GM21515 (cell line): ENCODE results near the gene CRHR2.
"Not testable (repeated sequence)": the region's sequence is repeated elsewhere in the genome, so short reads cannot be mapped to it uniquely, and the experiment has no call there.

Source experiments
- ATAC-seq: cut with Tn5 transposase; IDR thresholded peaks from one replicate; pipeline ENCODE4 v1.9.1; 2021; ENCODE audit not compliant: unreplicated experiment

CRHR2 gene

DNA sequence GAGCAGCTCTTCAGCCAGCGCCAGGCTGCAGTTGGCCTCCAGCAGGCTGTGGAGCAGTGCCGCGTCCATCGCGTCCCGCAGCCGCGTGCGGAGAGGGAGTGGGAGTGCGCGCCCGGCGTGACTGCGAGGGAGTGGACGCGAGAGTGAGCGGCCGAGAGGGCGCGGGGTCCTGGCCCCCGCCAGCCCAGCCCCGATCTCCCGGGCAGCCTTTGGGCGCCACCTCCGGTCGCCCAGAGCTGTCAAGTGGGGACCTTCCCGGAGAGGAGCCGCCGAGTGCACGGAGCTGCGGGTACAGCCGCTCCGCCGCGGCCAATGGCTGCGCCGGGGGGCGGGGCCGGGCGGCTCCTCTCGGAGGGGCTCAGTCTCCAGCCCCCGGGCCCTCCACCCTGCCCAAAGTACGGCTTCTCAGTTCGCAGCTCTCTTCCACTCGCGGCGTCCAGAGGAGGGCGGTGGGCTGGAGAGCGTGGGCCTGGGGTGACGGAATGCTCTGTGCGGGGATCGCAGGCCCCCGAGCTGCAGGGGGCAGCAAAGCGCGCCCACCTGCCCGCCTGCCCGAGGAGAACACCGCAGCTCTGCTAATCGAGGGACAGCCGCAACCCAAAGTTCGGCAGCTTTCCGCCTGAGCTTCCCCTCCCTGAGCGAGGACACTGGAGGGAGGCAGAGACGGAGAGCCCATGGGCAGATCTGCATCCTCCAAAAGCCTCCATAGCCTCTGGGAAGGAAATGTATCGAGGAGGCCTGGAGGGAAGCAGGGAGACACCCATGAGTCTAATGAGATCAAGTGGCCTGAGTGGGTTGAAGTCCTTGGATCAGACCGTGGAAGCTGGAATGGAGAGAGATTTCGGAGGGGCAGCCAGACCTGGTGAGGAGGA lies at the start of gene CRHR2:
TSS of gene CRHR2 (minus strand) at position 245 of the 872 bp plus-strand sequence. CDS start at position 69, 176 bp downstream.
- no peak for ATAC-seq

DNA sequence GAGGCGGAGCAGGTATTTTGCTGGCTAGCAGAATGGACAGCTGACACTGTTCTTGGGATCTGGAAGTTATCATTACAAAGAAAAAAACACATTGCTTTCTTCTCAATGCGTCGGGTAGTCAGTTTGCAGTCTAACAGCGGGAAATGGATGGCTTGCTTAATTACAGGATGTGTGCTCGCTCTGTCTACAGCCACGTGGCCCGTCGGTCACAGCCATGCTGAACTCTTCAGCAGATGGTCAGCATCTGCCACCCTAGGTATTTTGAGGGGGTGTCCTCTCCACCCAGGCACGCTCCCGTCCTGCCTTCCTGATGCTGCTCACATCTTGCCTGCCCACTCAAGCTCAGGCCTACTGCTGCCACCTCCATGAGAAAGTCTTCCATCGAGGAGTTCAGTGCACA lies 49.3 kb upstream of the CRHR2 start:
- ATAC-seq: no peak

DNA sequence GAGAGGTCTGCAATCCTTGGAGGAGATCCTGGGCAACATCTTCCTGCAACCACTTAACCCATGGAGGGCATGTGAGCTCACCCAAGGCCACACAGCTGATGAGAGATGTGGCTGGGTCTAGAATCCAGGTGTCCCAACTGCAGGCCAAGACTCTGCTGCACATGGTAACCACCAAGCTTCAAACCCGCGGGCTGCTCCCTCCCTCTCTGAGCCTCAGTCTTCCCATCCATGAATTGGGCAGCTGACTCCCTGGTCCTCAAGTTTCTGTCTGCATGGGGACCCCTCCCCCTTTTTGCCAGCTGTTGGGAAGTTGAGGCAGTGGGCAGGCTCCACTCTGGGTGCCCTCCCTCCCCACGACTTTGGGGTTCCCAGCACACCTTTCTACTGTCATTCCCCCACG lies 48.7 kb upstream of the CRHR2 start:
- ATAC-seq: no peak

DNA sequence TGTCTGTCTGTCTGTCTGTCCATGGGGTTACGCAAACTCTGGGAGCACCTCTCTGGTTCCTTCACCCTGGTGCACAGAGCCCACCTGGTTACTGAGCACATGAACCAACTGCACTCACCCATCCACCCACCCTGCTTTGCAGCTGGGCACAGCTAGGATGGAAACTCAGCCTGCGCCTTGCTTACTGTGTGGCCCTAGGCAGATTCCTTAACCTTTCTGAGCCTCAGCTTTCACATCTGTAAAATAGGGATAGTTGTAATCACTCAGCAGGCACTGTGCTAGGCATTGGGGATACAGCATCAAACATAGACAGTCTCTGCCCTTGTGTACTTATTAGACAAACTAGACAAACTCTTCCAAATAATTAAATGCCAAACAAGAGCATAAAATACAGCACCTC lies 47.8 kb upstream of the CRHR2 start:
- no peak for ATAC-seq

DNA sequence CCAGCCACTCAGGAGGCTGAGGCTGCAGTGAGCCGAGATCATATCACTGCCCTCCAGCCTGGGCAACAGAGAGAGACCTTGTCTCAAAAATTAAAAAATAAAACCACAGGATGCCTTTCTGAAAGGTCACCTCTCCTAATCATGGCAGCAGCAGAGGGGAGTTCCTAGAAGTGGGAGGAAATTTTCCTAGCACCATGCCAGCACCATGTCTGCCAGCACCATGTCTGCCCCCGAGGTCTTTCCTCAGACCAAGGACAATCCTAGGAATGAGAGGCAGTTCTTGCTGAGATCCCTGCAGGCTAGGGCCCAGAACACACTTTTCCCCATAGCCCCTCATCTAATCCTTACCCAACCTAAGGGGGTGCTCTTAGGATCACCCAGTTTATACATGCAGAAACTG lies 47.4 kb upstream of the CRHR2 start:
- no peak for ATAC-seq

DNA sequence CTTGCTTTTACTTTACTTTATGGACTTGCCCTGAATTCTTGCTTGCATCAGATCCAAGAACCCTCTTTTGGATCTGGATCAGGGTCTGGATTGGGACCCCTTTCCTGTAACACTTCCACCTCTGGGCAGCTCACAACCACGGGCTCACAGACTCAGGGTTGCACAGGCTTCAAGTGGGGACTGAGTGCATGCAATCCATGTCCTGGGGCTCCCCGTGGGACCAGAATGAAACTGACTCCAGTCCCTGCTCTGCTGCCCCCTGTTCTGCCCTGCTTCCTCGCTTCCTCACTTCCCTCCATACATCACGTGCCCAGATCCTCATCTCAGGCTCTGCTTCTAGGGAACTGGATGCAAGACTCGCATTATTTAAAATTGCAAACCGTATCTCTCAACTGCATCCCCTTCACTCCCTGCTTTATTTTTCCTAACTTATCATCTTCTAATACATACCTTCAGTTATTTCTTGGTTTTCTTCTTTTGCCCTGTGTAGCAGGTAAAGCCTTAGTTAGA lies 46.4 kb upstream of the CRHR2 start:
- ATAC-seq: no peak

DNA sequence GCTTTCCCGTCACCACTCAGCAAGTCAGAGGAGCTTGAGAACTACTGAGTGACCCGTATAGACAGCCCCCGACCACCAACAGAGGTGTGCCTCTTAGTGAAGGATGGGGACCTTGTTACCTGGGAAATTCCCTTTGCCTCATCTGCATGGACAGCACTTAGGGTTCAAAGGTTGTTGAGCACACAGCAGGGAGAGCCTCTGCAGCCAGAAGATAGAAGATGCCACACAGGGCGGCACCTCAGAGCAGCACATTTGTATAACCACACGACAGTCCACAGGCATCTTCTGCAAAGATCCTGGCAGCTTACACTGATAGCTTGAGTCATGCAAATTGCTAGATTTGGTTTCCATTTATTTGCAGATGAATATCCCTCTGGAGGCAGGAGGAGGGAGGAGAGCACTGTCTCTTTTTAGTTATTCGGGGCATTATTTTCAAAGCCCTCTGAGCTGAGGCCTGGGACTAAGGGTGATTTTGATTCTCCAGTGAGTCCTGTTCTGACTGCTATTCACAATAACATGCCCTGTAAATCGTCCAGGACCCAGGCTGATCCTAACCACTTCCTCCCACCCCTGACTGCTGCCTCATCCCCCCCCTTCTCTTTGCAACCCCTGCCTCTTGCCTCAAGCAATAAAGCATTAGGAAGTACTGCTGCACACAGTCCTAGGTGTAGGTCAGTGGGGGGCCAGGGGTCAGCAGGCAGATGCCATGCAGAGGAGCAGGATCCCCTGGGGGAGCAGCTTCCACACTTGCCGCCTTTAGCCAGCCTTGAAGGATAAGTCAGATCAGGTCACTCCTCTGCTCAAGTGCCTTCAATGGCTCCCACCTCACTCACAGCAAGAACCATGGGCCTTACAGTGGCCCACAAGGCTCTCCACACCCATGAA lies 45.0 kb upstream of the CRHR2 start:
- ATAC-seq: no peak

DNA sequence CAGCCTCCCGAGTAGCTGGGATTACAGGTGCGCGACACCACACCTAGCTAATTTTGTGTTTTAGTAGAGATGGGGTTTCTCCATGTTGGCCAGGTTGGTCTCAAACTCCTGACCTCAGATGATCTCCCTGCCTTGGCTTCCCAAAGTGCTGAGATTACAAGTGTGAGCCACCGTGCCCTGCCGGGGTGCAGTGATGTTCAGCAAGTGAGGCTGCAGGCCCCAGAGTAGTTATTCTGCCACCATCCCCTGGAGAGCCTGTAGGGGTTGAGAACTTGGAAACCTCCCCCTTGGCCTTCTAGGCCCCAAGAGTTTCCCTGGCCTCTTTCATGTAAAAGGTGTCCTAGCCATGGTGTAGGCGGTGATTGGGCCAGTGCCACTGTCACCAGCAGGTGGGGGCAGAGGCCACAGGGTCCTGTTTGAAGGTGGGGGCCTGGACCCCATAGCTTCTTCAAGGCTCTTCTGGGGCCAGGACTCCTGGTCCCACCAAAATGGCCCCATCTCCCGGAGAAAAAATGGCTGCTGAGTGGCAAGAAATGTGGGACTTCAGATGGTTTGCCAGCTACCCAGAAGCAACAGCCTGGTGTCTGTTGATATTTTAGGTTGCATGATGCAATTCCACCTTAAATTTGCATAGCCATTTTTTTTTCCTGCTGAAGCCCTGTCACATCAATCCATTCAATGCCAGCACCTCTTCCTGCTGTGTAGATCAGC lies 44.2 kb upstream of the CRHR2 start:
- ATAC-seq: no peak

DNA sequence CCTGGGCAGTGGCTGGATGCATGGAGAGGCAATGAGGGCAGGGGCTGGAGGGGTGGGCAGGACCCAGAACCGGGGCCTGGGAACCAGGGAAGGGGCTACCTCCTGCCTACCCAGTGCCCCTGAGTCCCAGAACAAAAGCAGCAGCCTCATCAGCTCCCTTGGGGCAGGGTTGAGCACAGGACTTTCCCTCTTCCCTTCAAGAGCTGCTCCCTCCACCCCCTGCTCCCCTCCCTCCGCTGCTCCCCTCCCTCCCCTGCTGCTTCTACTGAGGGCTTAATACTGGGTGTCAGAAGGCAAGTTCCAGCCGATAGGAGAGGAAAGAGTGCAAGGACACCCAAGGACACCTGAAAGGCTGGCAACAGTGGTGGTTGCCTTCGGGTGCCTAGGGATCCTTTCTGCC lies 41.5 kb upstream of the CRHR2 start:
- no peak for ATAC-seq

DNA sequence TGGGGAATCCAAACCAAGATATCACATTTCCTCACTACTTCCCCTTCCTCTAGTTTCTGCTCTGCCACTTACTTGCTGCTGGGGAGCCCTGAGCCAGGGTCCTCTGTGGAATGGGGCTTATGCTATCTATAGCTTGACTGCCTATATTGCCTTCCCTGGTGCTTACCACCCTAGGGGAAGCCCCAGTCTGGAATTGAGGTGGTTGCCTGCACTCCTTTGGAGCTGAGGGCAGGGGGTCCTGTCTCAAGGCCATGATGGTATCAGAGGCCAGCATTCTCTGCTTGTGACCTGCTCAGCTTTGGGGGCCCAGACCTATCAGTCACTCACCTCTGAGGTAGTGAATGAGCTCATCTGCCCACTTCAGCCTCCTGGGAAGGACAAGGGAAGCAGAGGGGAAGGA lies 40.4 kb upstream of the CRHR2 start:
- no peak for ATAC-seq

DNA sequence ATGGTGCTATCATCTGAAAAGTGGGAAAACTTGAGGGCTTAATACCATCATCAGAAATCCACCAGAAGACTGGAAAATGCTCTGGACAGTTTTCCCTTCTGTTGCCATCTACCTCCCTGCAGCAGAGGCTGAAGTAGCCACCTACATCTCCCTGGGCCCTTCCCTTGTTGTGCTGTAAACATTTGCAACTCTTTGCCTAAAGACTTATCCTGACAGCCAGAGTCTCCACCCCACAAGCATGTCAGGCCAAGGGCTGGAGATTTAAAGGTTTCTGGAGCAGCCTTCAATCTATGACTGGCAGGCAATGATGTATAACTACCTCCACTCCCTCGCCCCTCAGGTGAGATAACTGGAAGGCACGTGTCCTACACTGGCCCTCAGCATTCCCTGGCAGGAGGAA lies 39.9 kb upstream of the CRHR2 start:
- ATAC-seq: no peak

DNA sequence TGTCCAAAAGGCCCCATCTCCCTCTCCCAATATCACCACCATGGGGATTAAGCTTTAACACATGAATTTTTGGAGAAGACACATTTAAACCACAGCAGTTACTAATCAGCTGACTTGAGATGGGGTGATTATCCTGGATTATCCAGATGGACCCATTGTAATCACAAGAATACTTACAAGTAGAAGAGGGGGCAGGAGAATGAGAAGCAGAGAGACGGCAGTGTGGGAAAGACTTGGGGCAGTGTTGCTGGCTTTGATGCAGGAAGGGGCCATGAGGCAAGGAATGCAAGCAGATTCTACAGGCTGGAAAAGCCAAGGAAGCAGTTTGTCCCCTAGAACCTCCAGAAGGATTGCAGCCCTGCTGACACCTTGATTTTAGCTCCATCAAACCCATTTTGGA lies 39.0 kb upstream of the CRHR2 start:
- no peak for ATAC-seq

DNA sequence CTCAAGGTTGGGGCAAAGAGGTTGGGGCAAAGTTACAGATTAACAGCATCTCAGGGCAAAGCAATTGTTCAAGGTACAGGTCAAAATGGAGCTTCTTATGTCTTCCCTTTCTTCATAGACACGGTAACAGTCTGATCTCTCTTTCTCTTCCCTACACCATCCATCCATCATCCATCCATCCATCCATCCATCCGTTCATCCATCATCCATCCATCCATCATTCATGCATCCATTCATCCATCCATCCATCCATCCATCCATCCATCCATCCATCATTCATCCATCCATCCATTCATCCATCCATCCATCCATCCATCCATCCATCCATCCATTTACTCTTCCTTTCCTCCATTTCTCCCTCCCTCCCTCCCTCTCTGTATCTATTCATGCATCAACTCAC lies 37.2 kb upstream of the CRHR2 start:
- ATAC-seq: not testable (repeated sequence)

DNA sequence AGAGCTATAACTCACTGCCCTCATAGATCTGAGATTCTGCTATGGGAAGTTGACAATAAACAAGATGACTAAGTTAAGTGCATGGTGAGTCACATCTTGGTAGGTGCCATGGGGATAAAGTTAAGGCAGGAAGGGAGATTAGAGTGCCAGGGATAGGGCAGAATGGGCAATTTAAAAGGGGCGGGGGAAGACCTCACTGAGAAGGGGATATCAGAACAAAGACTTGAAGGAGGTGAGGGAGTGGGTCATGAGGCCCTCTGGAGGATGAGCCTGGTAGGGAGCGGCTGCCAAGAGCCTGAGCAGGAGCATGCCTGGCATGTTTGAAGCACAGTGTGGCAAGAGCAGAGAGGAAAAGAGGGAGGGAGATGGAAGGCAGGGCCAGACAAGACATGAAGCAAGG lies 34.9 kb upstream of the CRHR2 start:
- no peak for ATAC-seq

DNA sequence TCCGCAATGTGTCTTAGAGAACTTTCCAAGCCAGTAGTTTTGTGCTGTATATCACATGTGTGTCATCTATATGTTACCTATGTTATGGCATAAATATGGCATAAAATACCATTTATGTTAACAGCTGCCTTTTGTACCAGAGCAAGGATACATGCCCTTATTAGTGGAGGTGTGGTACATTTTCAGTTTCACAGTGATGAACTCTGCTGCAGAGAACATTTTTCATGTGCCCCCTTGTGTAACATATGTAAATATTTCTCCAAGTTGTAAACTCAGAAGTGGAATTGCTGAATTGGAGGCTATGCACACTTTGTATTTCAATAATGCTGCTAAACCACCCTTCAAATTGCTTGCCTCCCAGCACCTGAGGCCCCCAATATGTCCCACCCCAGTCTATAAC lies 31.9 kb upstream of the CRHR2 start:
- ATAC-seq: no peak

DNA sequence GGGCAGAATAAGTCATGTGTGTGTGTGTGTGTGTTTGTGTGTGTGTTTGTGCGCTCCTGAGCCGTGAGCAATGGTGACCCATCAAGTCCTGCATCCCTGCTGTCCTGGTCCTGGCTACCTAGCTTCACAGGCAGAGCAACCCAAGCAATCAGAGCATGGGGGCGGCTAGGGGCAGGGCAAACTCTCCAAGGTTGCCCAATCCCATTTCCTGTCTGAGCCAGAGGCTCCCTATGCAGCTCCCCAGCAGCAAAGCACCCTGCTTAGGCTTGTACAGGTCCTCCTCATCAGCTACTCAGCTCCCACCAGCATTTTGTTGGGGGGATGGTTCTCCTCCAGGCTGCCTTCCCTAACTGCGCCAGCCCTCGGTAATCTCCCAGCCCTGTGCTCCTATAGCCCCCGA lies 31.1 kb upstream of the CRHR2 start:
- no peak for ATAC-seq

DNA sequence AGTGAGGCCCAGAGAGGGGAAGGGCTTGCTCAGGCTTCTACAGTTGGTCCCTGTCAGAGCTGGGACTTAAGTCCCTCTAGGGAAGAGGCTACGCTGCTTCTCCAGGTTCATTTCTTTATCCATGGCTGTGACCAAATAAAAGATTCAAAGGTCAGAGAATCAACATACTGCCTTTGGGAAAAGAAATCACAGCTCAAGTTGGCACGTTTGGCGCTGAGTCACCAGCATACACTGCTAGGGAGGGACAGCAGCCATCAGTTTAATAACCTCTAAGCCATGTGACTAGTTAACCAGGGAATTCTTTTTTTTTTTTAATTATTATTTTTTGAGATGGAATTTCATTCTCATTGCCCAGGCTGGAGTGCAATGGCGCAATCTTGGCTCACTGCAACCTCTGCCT lies 28.4 kb upstream of the CRHR2 start:
- no peak for ATAC-seq

DNA sequence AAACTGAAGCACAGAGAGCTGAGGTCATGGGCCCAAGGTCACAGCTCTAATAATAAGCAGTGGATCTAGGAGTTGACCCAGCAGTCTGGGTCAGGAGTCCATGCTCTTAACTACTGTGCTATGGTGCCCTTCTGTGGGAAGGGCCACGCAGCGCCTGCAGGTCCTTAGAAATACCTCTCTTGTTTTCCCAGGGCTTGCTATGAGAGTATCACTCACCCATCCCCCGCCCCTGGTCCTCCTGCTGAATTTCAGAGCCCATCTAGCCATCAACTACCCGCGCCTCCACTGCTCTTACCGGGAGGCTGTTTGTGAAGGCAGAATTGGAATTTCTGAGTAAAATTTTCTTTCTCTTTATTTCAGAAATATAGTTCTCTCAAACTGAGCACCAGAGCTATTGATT lies 27.3 kb upstream of the CRHR2 start:
- ATAC-seq: no peak

DNA sequence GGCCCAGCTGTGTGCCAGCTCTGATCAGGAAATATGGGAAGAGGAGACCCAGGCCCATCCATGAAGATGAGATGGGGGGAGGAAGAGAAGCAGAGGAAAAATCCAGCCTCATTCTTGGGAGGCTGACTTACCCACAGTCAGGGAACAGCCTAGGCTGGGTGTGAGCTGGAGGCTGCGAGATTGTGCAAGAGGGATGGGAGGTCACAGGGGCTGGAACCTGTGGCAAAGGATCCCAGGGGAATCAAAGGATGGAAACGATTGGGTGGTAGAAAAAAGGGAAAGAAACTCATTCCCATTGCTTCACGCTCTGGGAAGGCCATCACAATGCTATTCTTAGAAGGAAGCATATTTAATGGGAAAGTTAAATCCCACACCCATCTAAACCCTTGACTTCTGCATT lies 26.7 kb upstream of the CRHR2 start:
- no peak for ATAC-seq

DNA sequence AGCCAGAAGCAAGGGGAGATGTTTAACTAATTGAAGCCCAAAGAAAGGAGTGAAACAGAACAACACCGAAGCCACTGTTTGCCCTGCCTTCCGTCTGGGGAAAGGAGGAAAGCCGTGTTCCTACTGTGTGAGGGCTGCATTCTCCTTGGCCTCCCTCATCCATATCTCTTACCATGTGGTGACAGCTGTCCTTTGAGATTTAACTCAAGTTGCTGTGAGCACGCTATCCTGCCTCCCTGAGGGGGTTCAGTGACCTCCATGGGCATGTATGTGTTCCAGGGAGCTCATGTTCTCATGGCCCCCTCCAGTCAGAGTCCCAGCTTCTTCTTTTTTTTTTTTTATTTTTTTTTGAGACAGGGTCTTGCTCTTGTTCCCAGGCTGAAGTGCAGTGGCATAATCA lies 26.2 kb upstream of the CRHR2 start:
- ATAC-seq: no peak
